ENCODE data around the gene PEDS1.

- TF ChIP-seq POLR2A (IDR thresholded peaks at IDR 0.05), result no peak
- TF ChIP-seq CTCF (IDR thresholded peaks at IDR 0.05), result no peak
These were observed 42.2 kb downstream of the PEDS1 start for GRCh38 chr20:50111120-50111828.

Measured in testis (tissue), 2 donors.